B cell (primary cell): ENCODE results near the gene COL11A2.

Experiments
- EZH2 ChIP-seq: IDR thresholded peaks from 2 replicates; pipeline ENCODE4 v1.6.1; 2012; ENCODE audit warnings: borderline replicate concordance, low read depth, mild to moderate bottlenecking, moderate library complexity, low read length; ENCODE audit not compliant: insufficient read depth, poor library complexity, severe bottlenecking
- TF ChIP-seq, protein P1 (sequence below): fragments of 200-600 bp; IDR thresholded peaks from one replicate; pipeline ENCODE4 v1.8.0; 2022; ENCODE audit warnings: antibody characterized with exemption, mild to moderate bottlenecking

- TF ChIP-seq, protein P1, sequence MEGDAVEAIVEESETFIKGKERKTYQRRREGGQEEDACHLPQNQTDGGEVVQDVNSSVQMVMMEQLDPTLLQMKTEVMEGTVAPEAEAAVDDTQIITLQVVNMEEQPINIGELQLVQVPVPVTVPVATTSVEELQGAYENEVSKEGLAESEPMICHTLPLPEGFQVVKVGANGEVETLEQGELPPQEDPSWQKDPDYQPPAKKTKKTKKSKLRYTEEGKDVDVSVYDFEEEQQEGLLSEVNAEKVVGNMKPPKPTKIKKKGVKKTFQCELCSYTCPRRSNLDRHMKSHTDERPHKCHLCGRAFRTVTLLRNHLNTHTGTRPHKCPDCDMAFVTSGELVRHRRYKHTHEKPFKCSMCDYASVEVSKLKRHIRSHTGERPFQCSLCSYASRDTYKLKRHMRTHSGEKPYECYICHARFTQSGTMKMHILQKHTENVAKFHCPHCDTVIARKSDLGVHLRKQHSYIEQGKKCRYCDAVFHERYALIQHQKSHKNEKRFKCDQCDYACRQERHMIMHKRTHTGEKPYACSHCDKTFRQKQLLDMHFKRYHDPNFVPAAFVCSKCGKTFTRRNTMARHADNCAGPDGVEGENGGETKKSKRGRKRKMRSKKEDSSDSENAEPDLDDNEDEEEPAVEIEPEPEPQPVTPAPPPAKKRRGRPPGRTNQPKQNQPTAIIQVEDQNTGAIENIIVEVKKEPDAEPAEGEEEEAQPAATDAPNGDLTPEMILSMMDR = no peak
- no peak for TF ChIP-seq EZH2
Observed at GRCh38 chr6:33120001-33120400, 72.3 kb downstream of the COL11A2 start.
